Measurements from ENCODE around the gene PPP2R5E.
"Not testable (repeated sequence)": the region's sequence is repeated elsewhere in the genome, so short reads cannot be mapped to it uniquely, and the experiment has no call there.

Gene PPP2R5E

GRCh38 chr14:63543000-63543825 is at the start of gene PPP2R5E:
PPP2R5E (minus strand) TSS chr14:63543377; CDS start chr14:63539685, 3,692 bp downstream.
- DNase-seq (ENCODE audit: extremely low read depth, insufficient read length): peak; percentile 99
- no peaks in the 10 kb centered on the region for H3K27me3 ChIP-seq (replicated peaks; ENCODE audit: control insufficient read depth, insufficient read depth, low read length)
- TF ChIP-seq CTCF (IDR thresholded peaks at IDR 0.05; ENCODE audit: insufficient read depth, low read length, poor library complexity, severe bottlenecking): no peak
- H3K4me3 ChIP-seq (replicated peaks; ENCODE audit: low read depth, low read length): peak within 1 kb of the TSS; percentile 93
- H3K36me3 ChIP-seq (ENCODE audit: control insufficient read depth, insufficient read depth, low read length): no peaks in the 10 kb centered on the region

DNA sequence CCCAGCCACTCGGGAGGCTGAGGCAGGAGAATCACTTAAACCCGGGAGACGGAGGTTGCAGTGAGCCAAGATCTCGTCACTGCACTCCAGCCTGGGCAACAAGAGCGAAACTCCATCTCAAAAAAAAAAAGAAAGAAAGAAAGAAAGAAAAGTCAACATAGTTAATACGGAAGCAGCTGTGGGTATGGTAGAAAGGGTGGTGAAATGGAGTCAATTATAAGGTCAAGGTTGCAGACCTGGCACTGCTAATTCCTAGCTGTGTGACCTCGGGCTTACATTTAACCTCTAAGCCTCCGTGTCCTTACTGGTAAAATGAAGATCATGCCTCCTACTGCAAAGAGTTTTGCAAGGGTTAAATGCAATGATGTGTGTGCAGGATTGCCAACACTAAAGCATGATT is 39.9 kb upstream of the PPP2R5E start:
- not testable (repeated sequence) for DNase-seq (ENCODE audit: extremely low read depth, insufficient read length); H3K4me3 ChIP-seq (replicated peaks; ENCODE audit: low read depth, low read length); H3K36me3 ChIP-seq (ENCODE audit: control insufficient read depth, insufficient read depth, low read length); H3K27me3 ChIP-seq (replicated peaks; ENCODE audit: control insufficient read depth, insufficient read depth, low read length)

DNA sequence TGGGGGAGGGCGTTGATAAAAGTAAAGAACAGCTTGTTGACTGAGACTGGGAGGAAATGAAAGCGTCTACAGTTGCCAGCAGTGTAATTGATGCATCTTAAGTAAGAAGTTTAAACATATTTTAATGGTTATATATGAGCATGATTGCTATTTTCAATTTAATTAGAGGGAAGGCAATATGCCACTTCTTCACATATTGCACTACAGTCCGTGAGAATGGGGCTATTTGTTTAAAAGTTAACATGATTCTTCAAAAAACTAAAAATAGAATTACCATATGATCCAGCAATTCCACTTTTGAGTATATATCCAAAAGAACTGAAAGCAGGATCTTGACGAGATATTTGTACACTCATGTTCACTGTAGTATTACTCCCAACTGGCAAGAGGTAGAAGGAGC is 38.3 kb upstream of the PPP2R5E start:
- TF ChIP-seq CTCF (IDR thresholded peaks at IDR 0.05; ENCODE audit: insufficient read depth, low read length, poor library complexity, severe bottlenecking): no peak
- H3K36me3 ChIP-seq (ENCODE audit: control insufficient read depth, insufficient read depth, low read length): no peaks in the 10 kb centered on the region
- H3K27me3 ChIP-seq (replicated peaks; ENCODE audit: control insufficient read depth, insufficient read depth, low read length): no peaks in the 10 kb centered on the region
- no peak for DNase-seq (ENCODE audit: extremely low read depth, insufficient read length)
- H3K4me3 ChIP-seq (replicated peaks; ENCODE audit: low read depth, low read length): no peak overlapping the region

DNA sequence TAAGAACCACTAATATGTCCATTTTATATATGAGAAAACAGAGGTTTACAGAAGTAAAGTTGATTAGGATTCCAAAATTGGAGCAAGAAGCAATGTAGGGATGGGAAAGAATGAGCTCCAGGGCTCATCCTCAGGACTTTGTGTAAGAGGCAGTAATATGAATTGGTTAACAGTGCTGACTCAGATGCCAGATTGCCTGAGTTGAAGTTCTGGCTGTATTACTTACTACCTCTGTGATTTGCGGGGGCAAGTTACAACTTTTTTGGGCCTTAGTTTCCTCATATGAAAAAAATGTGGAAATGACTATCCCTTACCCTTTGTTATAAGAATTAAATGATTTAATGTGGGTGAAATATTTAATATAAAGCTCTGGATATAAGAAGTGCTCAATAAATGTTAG is 35.1 kb upstream of the PPP2R5E start:
- no peak for TF ChIP-seq CTCF (IDR thresholded peaks at IDR 0.05; ENCODE audit: insufficient read depth, low read length, poor library complexity, severe bottlenecking)
- Histone ChIP-seq H3K27me3 (replicated peaks; ENCODE audit: control insufficient read depth, insufficient read depth, low read length) (no peaks in the 10 kb centered on the region; the same call in 1 of the 2 replicates), H3K4me3 (replicated peaks; ENCODE audit: low read depth, low read length) (no peak overlapping the region), H3K36me3 (ENCODE audit: control insufficient read depth, insufficient read depth, low read length) (no peaks in the 10 kb centered on the region)
- DNase-seq (ENCODE audit: extremely low read depth, insufficient read length): no peak

DNA sequence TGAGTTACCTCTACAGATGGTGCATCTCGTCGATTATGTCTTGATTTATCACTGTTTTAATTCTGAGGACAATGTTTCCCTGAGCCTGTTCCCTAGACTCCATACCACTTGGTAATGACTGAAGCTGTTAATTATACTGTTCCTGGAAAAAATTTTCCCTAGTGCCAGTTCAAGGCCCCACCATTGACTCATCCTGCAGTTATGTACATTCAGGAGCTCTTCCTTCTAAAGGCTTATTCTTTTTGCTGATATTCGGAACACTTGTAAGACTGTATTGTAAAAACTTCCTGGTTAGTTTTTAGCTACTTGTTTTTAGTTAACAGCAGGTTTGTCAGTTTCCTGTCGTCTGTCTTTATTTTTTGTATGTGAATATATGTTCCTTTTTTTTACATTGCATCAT is 30.4 kb upstream of the PPP2R5E start:
- DNase-seq (ENCODE audit: extremely low read depth, insufficient read length): no peak
- TF ChIP-seq CTCF (IDR thresholded peaks at IDR 0.05; ENCODE audit: insufficient read depth, low read length, poor library complexity, severe bottlenecking): no peak
- H3K27me3 ChIP-seq (replicated peaks; ENCODE audit: control insufficient read depth, insufficient read depth, low read length): no peaks in the 10 kb centered on the region; the same call in 1 of the 2 replicates

GRCh38 chr14:63565448-63565847 is 22.3 kb upstream of the PPP2R5E start:
- H3K27me3 ChIP-seq (replicated peaks; ENCODE audit: control insufficient read depth, insufficient read depth, low read length): no peaks in the 10 kb centered on the region; the same call in 1 of the 2 replicates
- no peak overlapping the region for H3K4me3 ChIP-seq (replicated peaks; ENCODE audit: low read depth, low read length)
- no peaks in the 10 kb centered on the region for H3K36me3 ChIP-seq (ENCODE audit: control insufficient read depth, insufficient read depth, low read length)
- TF ChIP-seq CTCF (IDR thresholded peaks at IDR 0.05; ENCODE audit: insufficient read depth, low read length, poor library complexity, severe bottlenecking): no peak
- DNase-seq (ENCODE audit: extremely low read depth, insufficient read length): no peak

More for the DNA sequence above, 30.4 kb upstream of the PPP2R5E start:
- no peak overlapping the region for H3K4me3 ChIP-seq (replicated peaks; ENCODE audit: low read depth, low read length)
- H3K36me3 ChIP-seq (ENCODE audit: control insufficient read depth, insufficient read depth, low read length): no peaks in the 10 kb centered on the region
